ENCODE data around the gene GIGYF2.
"Not testable (repeated sequence)": the region's sequence is repeated elsewhere in the genome, so short reads cannot be mapped to it uniquely, and the experiment has no call there.

Gene GIGYF2

DNA sequence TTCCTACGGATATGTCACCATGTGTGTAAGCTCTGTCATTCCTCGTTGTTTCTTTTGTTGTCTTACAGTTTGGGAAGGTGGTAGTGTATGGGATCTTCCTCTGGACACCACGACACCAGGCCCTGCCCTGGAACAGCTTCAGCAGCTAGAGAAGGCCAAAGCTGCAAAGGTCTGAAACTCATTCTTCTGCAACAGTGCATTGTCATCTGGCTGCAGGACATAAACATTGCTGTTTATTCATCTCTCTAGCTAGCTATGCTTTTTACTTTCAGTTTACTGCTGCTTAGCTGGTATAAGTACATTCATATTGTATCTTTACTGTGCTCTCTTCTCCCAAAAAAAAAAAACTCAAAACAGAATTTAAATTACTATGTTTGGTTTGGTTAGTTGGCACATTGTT lies 118.4 kb downstream of the GIGYF2 start:
- no peak for DNase-seq (ENCODE audit: low read depth in 2 of 2)

DNA sequence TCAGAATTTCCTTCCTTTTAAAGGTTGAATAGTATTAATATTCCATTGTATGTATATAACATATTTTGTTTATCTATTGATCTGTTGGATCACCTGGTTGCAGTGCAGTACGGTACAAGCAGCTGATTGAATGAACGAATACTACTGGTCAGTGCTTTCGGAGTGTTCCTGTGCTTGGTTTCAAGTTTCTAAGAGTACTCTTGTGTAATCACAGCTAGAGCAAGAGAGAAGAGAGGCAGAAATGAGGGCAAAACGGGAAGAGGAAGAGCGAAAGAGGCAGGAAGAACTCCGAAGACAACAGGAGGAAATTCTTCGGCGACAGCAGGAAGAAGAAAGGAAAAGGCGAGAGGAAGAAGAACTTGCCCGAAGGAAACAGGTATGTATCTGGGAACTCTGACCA lies 119.5 kb downstream of the GIGYF2 start:
- DNase-seq (ENCODE audit: low read depth in 2 of 2): no peak

DNA sequence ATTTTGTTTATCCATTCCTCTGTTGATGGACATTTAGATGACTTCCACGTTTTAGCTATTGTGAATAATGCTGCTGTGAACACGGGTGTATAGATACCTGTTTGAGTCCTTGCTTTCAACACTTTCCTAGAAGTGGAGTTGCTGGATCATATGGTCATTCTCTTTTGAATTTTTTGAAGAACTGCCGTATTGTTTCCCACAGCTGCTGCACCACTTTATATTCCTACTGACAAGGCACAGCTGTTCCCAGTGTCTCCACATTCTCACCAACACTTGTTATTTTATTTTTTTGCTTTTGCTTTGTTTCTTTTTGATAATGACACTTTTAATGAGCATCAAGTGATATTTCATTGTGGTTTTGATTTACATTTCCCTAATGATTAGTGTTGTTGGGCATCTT lies 120.6 kb downstream of the GIGYF2 start:
- DNase-seq (ENCODE audit: low read depth in 2 of 2): no peak

DNA sequence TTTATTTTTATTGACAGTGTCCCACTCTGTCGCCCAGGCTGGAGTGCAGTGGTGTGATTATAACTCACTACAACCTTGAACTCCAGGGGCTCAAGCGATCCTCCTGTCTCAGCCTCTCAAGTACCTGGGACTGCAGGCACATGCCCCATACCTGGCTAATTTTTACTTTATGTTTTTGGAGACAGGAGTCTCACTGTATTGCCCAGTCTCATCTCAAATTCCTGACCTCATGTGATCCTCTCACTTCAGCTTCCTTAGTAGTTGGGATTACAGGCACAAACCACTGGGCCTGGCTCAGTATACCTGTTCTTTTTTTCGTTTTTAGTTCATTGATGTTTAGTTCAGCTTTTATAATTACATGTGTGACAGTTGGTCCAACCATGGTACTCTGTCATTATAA lies 132.9 kb downstream of the GIGYF2 start:
- no peak for DNase-seq (ENCODE audit: low read depth in 2 of 2)

DNA sequence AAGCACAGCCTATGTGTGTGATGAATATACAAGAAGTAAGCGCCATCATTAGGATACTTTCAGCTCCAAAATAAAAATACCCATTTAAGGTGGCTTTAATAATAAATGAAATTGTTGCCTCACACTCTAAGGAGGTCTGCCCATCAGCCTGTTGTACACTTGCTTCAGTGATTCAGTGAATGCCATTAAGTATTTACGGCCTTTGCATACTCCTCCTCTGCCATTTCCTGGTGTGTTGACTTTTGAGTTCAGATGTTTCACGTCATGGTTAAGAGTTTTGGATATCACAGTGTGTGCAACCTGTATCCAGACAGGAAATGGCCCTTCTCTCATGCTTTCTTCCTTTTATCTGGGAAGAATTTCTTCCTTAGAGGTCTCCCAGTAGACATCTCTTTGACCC lies 134.4 kb downstream of the GIGYF2 start:
- no peak for DNase-seq (ENCODE audit: low read depth in 2 of 2)

DNA sequence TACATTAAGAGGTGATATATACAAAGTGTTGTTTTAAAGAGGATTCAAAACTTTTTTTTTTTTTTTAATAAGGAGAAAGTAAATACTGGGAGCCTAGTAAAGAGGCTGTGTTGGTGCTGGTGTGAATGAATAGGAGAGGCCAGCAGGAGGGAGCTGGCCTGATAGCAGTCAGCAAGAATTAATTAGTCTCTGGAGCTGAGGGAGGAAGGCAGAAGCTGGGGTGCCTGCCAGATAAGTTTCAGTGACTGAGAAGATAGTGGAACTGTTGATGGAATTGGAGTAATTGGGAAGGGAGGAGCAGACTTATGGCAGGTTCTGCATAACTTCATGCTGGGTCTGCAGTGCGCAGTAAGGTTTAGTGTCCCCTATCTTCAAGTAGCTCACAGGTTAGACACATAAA lies 136.7 kb downstream of the GIGYF2 start:
- no peak for DNase-seq (ENCODE audit: low read depth in 2 of 2)

DNA sequence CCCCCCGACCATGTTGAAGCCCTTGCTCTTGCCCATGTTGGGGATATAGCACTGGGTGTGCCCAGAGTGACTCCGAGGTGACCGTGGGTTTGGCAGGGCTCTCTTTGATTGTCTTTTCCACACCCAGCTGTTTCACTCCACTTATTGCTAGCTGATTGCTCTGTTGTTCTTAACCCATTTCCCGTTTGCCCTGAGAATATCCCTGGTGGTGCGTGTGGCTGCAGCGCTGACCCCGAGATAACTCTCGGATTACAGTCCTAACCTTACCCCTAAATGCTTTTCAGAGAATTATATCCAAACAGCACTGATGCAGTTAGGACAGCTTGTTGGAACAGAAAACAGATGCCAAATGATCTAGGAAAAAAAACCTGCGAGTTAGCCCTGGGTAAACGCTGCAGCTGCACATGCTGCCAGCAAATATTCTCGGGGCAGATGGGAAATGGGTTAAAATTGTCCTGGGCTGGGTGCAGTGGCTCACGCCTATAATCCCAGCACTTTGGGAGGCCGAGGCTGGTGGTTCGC lies 138.6 kb downstream of the GIGYF2 start:
- no peak for DNase-seq (ENCODE audit: low read depth in 2 of 2)

DNA sequence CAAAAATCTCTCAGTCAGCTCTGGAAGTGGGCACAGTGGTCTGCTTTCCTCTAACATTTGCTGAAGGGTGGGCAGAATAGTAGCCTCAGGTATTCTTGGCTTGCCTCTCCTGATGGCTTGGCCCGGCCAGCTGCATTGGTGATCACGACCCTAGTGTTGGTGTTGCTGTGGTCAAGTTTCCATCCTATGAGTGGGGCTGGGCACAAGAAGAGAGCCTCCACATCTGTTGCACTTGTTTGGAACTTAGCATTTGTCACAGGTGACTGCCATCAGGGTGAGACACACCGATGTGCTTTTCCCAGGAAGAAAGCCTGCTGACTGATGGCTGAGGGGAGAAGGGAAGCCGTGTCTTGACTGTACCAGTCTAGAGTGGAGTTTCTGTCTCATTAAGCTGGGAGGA lies 139.8 kb downstream of the GIGYF2 start:
- no peak for DNase-seq (ENCODE audit: low read depth in 2 of 2)

DNA sequence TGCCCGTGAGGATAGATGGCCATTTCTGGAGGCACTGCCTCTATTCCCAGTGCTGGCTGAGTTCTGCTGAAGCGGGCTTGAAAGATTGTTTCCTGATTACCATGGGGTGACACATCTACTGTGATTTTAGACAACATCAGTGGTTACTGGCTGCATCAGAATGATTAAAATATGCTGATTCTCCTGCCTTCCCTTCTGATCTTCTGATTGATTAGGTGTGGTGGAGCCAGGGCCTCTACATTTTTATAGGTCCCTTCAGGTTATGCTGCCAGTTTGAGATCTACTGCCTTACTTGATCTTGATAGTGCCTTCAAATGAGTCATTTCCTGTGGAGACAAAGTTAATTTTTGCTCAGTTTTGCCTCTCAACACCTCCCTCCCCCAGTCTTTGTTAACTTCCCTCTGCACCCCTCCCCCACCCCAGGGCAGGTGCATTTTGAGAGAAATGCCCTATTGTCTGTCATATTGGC lies 141.3 kb downstream of the GIGYF2 start:
- peak; percentile 19 to 46 for DNase-seq (ENCODE audit: low read depth in 2 of 2)

DNA sequence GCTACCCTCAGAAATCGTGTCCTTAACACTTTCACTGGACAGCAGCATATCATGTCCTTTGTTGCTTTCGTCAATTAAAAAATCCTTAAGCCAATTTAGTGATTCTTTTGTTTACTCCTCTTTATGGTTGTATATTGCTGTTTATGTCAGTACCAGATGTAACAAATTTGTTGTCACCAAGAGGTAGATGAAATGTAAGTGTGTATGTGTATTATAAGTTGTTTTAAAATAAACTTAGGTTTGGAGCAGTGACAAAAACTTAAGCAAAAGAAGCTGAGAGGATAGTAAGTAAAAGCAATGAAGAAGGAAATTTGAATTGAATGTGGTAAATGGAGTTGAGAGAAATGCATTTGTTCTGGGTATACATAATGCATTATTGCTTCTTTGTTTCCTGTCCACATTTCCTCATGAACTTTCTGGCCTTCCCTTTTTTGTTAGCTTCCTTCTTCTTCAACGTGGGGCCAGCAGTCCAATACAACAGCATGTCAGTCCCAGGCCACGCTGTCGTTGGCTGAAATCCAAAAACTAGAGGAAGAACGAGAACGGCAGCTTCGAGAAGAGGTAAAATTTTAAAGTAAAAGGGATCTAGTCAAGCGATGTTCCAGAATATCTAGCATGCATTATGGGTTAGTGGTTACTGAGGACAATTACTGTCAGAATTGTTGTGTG lies 142.4 kb downstream of the GIGYF2 start:
- DNase-seq (ENCODE audit: low read depth in 2 of 2): no peak

DNA sequence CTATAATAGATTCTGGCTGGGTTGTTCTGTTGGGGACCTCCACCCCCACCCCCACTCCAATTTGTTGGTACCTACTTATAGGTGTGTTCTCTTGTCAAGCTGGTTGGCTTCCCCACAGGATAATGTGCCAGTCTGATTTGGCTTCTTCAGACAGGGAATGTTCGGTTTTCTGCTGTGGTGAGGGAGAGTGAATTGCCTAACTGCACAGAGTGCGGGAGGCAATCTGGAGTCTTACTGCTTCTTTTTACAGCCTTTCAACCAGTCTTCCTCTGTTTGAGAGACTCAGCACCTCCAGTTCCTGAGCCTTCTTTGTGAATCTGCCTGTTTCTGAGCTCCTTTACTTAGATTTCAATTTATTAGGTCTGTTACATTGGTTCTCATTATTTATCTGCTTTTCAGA lies 145.6 kb downstream of the GIGYF2 start:
- DNase-seq (ENCODE audit: low read depth in 2 of 2): no peak

DNA sequence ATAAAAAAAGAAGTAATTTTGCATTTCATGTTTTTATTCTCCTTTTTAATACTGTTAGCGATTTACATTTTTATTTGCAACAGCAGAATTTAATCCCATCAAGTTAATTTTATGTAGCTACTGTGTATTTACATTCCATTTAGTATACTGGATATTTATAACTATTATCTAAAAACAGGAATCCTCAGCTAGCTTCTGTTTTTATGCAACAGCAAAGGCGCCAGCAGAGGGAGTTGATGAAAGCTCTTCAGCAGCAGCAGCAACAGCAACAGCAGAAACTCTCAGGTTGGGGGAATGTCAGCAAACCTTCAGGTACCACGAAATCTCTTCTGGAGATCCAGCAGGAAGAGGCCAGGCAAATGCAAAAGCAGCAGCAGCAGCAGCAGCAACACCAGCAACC lies 146.7 kb downstream of the GIGYF2 start:
- no peak for DNase-seq (ENCODE audit: low read depth in 2 of 2)

DNA sequence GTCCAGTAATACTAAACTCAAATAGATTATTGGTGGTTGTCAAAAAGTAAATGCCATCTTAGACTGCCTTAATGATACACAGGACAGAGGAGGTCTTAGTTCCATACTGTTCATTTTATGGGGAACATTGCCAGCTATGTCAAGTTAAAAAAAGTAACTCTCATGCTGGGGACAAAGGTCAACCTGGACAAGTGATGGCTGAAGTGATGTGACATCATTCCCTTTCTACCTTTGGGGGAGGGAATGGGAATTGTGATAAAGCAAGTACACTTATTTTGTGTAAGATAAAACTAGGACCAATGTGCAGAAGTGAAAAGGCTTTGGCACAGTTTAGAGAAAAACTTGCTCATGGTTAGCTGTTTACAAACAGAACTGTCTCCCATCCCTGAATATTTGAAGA lies 148.9 kb downstream of the GIGYF2 start:
- DNase-seq (ENCODE audit: low read depth in 2 of 2): no peak

DNA sequence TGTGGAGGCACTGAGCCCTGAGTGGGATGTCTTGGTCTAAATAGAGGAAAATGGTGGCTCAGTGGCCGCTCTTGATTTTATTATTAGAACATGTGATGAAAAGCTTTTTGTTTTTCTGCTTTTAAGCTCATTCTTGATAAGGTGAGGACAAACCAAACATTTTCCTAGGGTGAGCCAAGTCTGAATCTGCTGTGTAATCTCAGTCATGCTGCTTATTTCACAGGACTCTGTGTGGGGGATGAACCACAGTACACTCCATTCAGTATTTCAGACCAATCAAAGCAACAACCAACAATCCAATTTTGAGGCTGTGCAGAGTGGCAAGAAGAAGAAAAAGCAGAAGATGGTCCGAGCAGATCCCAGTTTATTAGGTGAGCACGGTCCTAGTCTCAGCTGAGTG lies 152.9 kb downstream of the GIGYF2 start:
- DNase-seq (ENCODE audit: low read depth in 2 of 2): no peak

DNA sequence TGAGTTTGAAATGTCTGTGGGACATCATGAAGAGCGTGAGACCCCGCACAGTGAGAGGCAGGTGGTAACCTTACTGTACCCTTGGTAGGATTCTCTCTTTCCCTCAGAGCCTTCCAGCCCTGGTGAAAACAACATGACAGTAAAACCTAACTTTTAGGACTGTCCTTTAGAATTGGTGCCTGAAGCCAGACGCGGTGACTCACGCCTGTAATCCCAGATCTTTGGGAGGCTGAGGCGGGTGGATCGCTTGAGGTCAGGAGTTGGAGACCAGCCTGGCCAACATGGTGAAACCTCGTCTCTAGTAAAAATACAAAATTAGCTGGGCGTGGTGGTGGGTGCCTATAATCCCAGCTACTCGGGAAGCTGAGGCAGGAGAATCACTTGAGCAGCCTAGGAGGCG lies 154.9 kb downstream of the GIGYF2 start:
- not testable (repeated sequence) for DNase-seq (ENCODE audit: low read depth in 2 of 2)

DNA sequence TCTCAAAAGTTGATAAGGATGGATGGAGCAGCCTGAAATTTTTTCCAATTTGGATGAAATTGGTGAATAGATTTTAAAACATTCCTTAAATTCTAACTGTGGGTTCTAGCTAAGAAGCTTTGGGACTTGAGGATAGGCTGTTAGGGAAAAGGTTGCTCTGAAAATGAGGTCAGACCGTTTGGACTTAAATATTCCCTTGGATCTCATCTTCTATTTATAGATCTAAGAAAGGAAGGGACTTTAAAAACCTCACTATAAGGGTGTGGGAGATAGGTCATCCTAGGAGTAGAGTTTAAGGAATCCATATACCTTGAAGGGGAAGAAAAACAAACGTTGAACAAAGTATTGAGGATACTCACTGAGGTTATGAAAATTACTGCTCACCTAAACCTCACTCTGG lies 155.5 kb downstream of the GIGYF2 start:
- no peak for DNase-seq (ENCODE audit: low read depth in 2 of 2)

DNA sequence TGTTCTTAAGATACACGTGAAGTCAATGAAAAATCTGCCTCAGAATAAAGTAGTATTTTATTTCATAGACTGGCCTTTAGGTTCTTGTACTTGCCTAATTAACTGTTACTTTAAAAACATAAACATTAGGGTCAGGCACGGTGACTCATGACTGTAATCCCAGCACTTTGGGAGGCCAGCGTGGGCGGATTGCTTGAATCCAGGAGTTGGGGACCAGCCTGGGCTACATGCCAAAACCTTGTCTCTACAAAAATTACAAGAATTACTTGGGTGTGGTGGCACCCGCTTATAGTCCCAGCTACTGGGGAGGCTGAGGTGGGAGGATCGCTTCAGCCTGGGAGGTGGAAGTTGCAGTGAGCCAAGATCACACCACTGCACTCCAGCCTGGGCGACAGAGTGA lies 157.0 kb downstream of the GIGYF2 start:
- DNase-seq (ENCODE audit: low read depth in 2 of 2): no peak

DNA sequence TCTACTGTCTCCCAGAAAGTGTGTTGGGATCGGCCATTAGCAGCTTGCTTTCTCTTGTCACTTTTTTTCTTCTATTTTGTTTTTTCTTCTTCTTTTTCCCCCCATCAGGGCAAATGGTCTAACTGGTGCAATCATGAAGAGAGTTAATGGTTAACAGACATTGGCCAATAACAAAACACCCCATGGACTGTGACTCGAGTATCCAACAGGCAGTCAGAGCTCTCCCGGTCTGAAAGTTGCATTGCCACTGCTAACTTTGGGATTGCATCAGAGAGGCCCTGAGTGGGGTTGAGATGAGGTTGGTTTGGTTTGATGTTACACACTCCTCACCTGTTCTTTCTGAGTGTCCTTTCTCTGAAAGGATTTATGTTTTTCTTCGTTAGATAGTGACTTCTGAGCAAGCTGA lies 160.0 kb downstream of the GIGYF2 start:
- DNase-seq (ENCODE audit: low read depth in 2 of 2): no peak

DNA sequence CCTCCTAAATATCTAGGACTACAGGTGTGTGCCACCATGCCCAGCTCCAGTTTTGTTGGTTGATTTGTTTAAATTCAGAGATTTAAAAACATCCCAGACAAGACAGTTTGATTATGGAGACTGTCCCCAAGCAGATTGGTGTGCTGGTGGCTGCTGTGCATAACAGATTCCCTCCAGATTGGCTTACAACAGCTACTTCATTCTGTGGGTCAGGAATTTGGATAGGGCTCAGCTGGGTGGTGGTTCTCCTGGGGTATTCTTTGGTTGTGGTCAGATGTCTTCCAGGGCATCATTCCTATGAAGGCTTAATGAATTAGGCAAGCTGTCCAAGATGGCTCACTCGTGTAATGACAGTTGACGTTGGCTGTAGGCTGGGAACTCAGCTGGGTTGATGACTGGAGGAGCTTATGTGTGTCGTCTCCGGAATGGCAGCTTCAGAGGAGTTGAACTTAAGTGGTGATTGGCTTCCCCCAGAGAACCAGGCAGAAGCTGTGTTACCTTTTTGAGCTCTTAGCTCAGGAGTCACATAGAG lies 162.3 kb downstream of the GIGYF2 start:
- no peak for DNase-seq (ENCODE audit: low read depth in 2 of 2)

DNA sequence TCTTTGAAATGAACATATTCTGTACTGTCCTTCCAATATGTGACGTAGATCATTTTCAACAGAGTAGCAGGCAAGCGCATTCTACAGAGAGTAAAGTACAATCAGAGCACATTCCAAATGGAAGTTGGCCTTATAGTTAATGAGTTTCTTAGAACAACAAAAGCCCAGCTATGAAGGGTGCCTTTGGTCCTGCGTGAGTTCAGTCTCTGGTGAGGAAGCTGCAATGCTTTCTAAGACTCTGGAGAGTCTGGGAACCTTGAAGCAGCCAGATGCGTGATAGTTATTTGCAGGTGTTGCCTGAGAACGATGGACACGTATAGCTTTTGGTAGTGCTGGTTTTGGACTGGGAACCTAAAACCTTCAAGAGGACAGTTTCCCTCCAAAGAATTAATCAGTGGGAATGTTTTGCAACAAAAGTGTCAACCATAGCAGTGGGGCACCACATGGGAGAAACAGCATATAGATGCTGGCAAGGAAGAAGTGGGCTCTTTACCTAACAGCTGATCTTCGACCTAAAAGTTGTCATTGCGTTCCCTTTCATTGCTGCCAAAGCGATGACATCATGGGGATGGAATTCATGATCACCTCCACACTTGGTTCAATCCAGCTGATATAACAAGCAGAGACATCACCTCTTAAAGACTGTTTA lies 163.6 kb downstream of the GIGYF2 start:
- no peak for DNase-seq (ENCODE audit: low read depth in 2 of 2)

DNA sequence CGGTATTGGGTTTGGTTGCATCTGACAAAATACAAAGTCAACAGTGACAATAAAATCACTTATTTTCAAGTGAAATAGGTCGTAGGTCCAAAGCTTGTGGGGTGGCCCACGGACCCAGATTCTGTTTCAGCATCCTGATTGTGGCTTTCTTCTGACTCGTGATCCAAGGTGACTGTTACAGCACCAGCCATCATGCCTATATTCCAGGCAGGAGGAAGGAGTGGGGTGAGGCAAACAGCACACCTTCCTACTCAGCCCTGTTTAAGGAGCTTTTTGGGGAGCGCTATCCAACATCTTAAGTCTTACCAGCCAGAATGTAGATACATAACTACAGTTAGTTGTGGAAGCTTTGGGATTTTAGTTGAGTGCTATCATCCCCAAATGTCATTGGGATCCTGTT lies 164.2 kb downstream of the GIGYF2 start:
- DNase-seq (ENCODE audit: low read depth in 2 of 2): no peak

DNA sequence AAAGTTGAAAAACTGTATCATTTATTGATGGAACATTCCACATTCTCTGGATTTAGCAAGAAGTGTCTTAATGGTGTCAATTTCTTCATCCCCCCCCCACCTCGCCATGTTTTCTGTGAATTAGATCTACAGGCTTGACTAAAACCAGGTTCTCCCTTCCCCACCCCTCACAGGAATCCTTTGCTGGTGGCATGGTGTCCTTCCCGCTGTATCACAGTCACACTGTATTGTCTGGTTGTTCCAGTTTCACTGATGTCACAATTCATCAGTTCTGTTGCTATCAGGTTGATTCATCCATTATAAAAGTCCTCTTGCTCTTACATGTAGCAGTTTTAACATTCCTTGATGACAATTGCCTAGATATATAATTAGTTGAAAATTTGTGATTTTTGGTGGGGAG lies 166.9 kb downstream of the GIGYF2 start:
- no peak for DNase-seq (ENCODE audit: low read depth in 2 of 2)

DNA sequence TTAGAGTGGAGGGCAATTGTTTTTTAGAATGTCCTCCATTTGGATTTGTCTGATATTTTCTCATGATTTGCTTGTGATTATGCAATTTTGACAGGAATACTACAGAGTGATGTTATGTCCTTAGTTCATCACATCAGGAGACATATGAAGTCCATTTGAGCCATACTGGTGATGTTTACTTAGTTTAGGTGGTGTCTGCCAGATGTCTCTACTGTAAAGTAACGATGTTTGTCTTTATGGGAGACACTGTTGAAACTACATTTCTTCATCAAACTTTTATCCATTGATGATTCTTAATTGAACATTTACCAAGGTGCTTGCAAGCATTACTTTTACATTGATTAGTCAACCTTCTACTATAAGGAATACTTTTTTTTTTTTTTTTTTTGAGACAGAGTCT lies 168.0 kb downstream of the GIGYF2 start:
- DNase-seq (ENCODE audit: low read depth in 2 of 2): no peak
